WTC11 (cell line): ENCODE results near the gene ZNF414. TPM values are rescaled to one million over a fixed set of nuclear protein-coding genes. Genes with fewer than 3 reads are reported as not detected.

Experiments used
- ATAC-seq: fragments of 200-7000 bp; cut with Tn5 transposase; 2 replicates; pipeline ENCODE4 v1.10.0; 2021; ENCODE audit warnings: mild to moderate bottlenecking, moderate library complexity
- CTCF ChIA-PET: fragments of 300-600 bp; sonication (Branson Sonifier 250); formaldehyde crosslinking; loops from one replicate; lab custom pipeline; 2021; ENCODE audit warnings: antibody characterized with exemption; lab: Charles Lee
- POLR2A ChIA-PET: fragments of 350-600 bp; sonication (Branson Sonifier 250); formaldehyde crosslinking; loops from one replicate; lab custom pipeline; 2021; ENCODE audit warnings: antibody characterized with exemption; lab: Charles Lee
- DNase-seq: peaks from one replicate; pipeline ENCODE4 v3.0.0; 2021; ENCODE audit warnings: low spot score
- H3K27ac Mint-ChIP-seq: 2 replicates; pipeline ENCODE4 v1.8.0; 2021; ENCODE audit warnings: mixed read lengths
- H3K27me3 Mint-ChIP-seq: 2 replicates; pipeline ENCODE4 v1.8.0; 2021; ENCODE audit warnings: low read depth, mild to moderate bottlenecking, moderate library complexity, mixed read lengths
- H3K36me3 Mint-ChIP-seq: 2 replicates; pipeline ENCODE4 v1.8.0; 2021; ENCODE audit warnings: mixed read lengths
- H3K4me1 Mint-ChIP-seq: 2 replicates; pipeline ENCODE4 v1.8.0; 2022; ENCODE audit warnings: mixed read lengths
- H3K4me3 Mint-ChIP-seq: 2 replicates; pipeline ENCODE4 v1.8.0; 2021; ENCODE audit warnings: mild to moderate bottlenecking, moderate library complexity, mixed read lengths
- H3K9me3 Mint-ChIP-seq: 2 replicates; pipeline ENCODE4 v1.8.0; 2021; ENCODE audit warnings: mixed read lengths
- ATF2 ChIP-seq: sonication (generic); formaldehyde crosslinking; IDR thresholded peaks from 2 replicates; pipeline ENCODE4 v1.8.1; 2022; ENCODE audit warnings: low read depth, missing genetic modification reagents, borderline replicate concordance
- ATF3 ChIP-seq: sonication (generic); formaldehyde crosslinking; conservative IDR thresholded peaks from 2 replicates; pipeline ENCODE4 v1.8.1; 2022; ENCODE audit warnings: mild to moderate bottlenecking, missing genetic modification reagents
- CBFB ChIP-seq: sonication (generic); formaldehyde crosslinking; IDR thresholded peaks from 2 replicates; pipeline ENCODE4 v1.8.1; 2022; ENCODE audit warnings: mild to moderate bottlenecking, low read depth, missing genetic modification reagents
- CREB1 ChIP-seq: sonication (generic); formaldehyde crosslinking; IDR thresholded peaks from 2 replicates; pipeline ENCODE4 v1.8.0; 2023; ENCODE audit warnings: mild to moderate bottlenecking, missing genetic modification reagents
- EMX1 ChIP-seq: fragments of 250-450 bp; sonication (Bioruptor Pico); IDR thresholded peaks from 2 replicates; pipeline ENCODE4 v1.8.0; 2021; ENCODE audit warnings: mild to moderate bottlenecking
- FOXJ3 ChIP-seq: sonication (generic); formaldehyde crosslinking; IDR thresholded peaks from 2 replicates; pipeline ENCODE4 v1.9.0; 2021; ENCODE audit warnings: missing genetic modification reagents, mild to moderate bottlenecking, borderline replicate concordance
- FOXP1 ChIP-seq: sonication (generic); formaldehyde crosslinking; IDR thresholded peaks from 2 replicates; pipeline ENCODE4 v1.8.0; 2022; ENCODE audit warnings: missing genetic modification reagents, mild to moderate bottlenecking, moderate library complexity, borderline replicate concordance
- HMGA2 ChIP-seq: fragments of 250-450 bp; sonication (Bioruptor Pico); IDR thresholded peaks from 2 replicates; pipeline ENCODE4 v1.4.0; 2021; ENCODE audit warnings: mild to moderate bottlenecking, moderate library complexity
- JAZF1 ChIP-seq: fragments of 250-450 bp; sonication (Bioruptor Pico); IDR thresholded peaks from 2 replicates; pipeline ENCODE4 v1.9.0; 2021; ENCODE audit warnings: moderate library complexity, mild to moderate bottlenecking, inconsistent platforms
- MXD4 ChIP-seq: fragments of 250-450 bp; sonication (Bioruptor Pico); IDR thresholded peaks from 2 replicates; pipeline ENCODE4 v1.8.0; 2021; ENCODE audit warnings: mild to moderate bottlenecking, moderate library complexity, borderline replicate concordance
- NFATC4 ChIP-seq: fragments of 250-450 bp; sonication (Bioruptor Pico); IDR thresholded peaks from 2 replicates; pipeline ENCODE4 v1.9.0; 2021; ENCODE audit warnings: mild to moderate bottlenecking
- NR1H2 ChIP-seq: sonication (generic); formaldehyde crosslinking; IDR thresholded peaks from 2 replicates; pipeline ENCODE4 v1.9.0; 2021; ENCODE audit warnings: mild to moderate bottlenecking, moderate library complexity, missing genetic modification reagents
- NR2C2 ChIP-seq: sonication (generic); formaldehyde crosslinking; IDR thresholded peaks from 2 replicates; pipeline ENCODE4 v1.8.0; 2022; ENCODE audit warnings: mild to moderate bottlenecking, missing genetic modification reagents
- SMAD4 ChIP-seq: sonication (generic); formaldehyde crosslinking; IDR thresholded peaks from 2 replicates; pipeline ENCODE4 v1.8.0; 2022; ENCODE audit warnings: mild to moderate bottlenecking, missing genetic modification reagents
- SP1 ChIP-seq: sonication (generic); formaldehyde crosslinking; conservative IDR thresholded peaks from 2 replicates; pipeline ENCODE4 v1.8.1; 2022; ENCODE audit warnings: missing genetic modification reagents
- TCF7 ChIP-seq: sonication (generic); formaldehyde crosslinking; IDR thresholded peaks from 2 replicates; pipeline ENCODE4 v1.8.0; 2022; ENCODE audit warnings: mild to moderate bottlenecking, low read depth, missing genetic modification reagents, moderate library complexity
- ZBTB21 ChIP-seq: sonication (generic); formaldehyde crosslinking; IDR thresholded peaks from 2 replicates; pipeline ENCODE4 v1.8.1; 2023; ENCODE audit warnings: mild to moderate bottlenecking, missing genetic modification reagents, borderline replicate concordance
- ZNF138 ChIP-seq: sonication (generic); formaldehyde crosslinking; conservative IDR thresholded peaks from 2 replicates; pipeline ENCODE4 v1.8.1; 2022; ENCODE audit warnings: mild to moderate bottlenecking, moderate library complexity, missing genetic modification reagents
- ZNF317 ChIP-seq: sonication (generic); formaldehyde crosslinking; IDR thresholded peaks from 2 replicates; pipeline ENCODE4 v1.8.1; 2023; ENCODE audit warnings: low read depth, mild to moderate bottlenecking, moderate library complexity, missing genetic modification reagents, borderline replicate concordance
- ZNF416 ChIP-seq: fragments of 250-450 bp; sonication (Bioruptor Pico); IDR thresholded peaks from 2 replicates; pipeline ENCODE4 v1.9.0; 2021; ENCODE audit warnings: mild to moderate bottlenecking, inconsistent platforms
- ZNF423 ChIP-seq: fragments of 250-450 bp; sonication (Bioruptor Pico); IDR thresholded peaks from 2 replicates; pipeline ENCODE4 v2.1.2; 2022; ENCODE audit warnings: mild to moderate bottlenecking, moderate library complexity
- ZNF425 ChIP-seq: fragments of 250-450 bp; sonication (Bioruptor Pico); conservative IDR thresholded peaks from 2 replicates; pipeline ENCODE4 v1.9.0; 2021; ENCODE audit warnings: mild to moderate bottlenecking
- ZNF512 ChIP-seq: sonication (generic); formaldehyde crosslinking; IDR thresholded peaks from 2 replicates; pipeline ENCODE4 v1.8.1; 2022; ENCODE audit warnings: missing genetic modification reagents, borderline replicate concordance
- ZNF532 ChIP-seq: fragments of 250-450 bp; sonication (Bioruptor Pico); IDR thresholded peaks from 2 replicates; pipeline ENCODE4 v1.9.0; 2021; ENCODE audit warnings: mild to moderate bottlenecking, borderline replicate concordance
- ZSCAN18 ChIP-seq: fragments of 250-450 bp; sonication (Bioruptor Pico); IDR thresholded peaks from 2 replicates; pipeline ENCODE4 v2.1.2; 2022; ENCODE audit warnings: mild to moderate bottlenecking, moderate library complexity
- total RNA-seq: library from RNA; stranded (reverse); gene quantifications from 3 replicates; pipeline ENCODE4 v1.2.3, GENCODE V29; 2021

ZNF414 gene
- total RNA-seq, 1 experiment from 2014 or later: 38.2 TPM

- DNase-seq: peak; percentile 52
- TF ChIP-seq ZNF532 (CRISPR knock-in tag) (peak; percentile 61; the same call in 1 of the 2 replicates), SP1 (CRISPR knock-in tag) (0 out of 2 replicates have a peak, but pooled peaks have one; percentile 43), ZSCAN18 (CRISPR knock-in tag) (peak; percentile 71; the same call in 1 of the 2 replicates), FOXP1 (CRISPR knock-in tag) (no peak), ZNF138 (CRISPR knock-in tag) (no peak), ZBTB21 (CRISPR knock-in tag) (0 out of 2 replicates have a peak, but pooled peaks have one; percentile 30), MXD4 (peak; percentile 74; the same call in 1 of the 2 replicates), ZNF425 (CRISPR knock-in tag) (0 out of 2 replicates have a peak, but pooled peaks have one; percentile 41), NFATC4 (0 out of 2 replicates have a peak, but pooled peaks have one; percentile 33), FOXJ3 (CRISPR knock-in tag) (no peak), ZNF416 (no peak), SMAD4 (CRISPR knock-in tag) (no peak), ATF3 (CRISPR knock-in tag) (no peak), ZNF423 (CRISPR knock-in tag) (peak; percentile 60; the same call in 1 of the 2 replicates), ZNF317 (CRISPR knock-in tag) (no peak), NR1H2 (CRISPR knock-in tag) (no peak)
These were observed 38.8 kb upstream of the ZNF414 start for GRCh38 chr19:8552810-8553209.

GRCh38 chr19:8550070-8550469 lies 36.1 kb upstream of the ZNF414 start:
- peaks cover 14% of the 10 kb centered on the region for H3K36me3 Mint-ChIP-seq
- ATAC-seq (no peak), DNase-seq (no peak)
- peaks cover 3% of the 10 kb centered on the region; the same call in 1 of the 2 replicates for H3K9me3 Mint-ChIP-seq
- peaks cover 4% of the 10 kb centered on the region; the same call in 1 of the 2 replicates for H3K4me1 Mint-ChIP-seq
- ChIA-PET POLR2A (no interaction called here), CTCF (interaction anchor here (1.0 to 1.3 kb wide), 2 partner anchors 28 to 56 kb away, joined by 3 to 4 read pairs; no protein-coding TSS in a partner anchor)
- no peak overlapping the region for H3K27ac Mint-ChIP-seq
- no peak overlapping the region for H3K4me3 Mint-ChIP-seq
- H3K27me3 Mint-ChIP-seq: peaks cover 4% of the 10 kb centered on the region; the same call in 1 of the 2 replicates
- TF ChIP-seq ZNF512 (CRISPR knock-in tag) (no peak), EMX1 (CRISPR knock-in tag) (no peak), TCF7 (CRISPR knock-in tag) (no peak), CBFB (CRISPR knock-in tag) (no peak), ZBTB21 (CRISPR knock-in tag) (no peak), JAZF1 (CRISPR knock-in tag) (no peak), NR2C2 (no peak), CREB1 (CRISPR knock-in tag) (no peak), ATF2 (CRISPR knock-in tag) (no peak), HMGA2 (CRISPR knock-in tag) (no peak)

More at GRCh38 chr19:8552810-8553209, 38.8 kb upstream of the ZNF414 start:
- Mint-ChIP-seq H3K27ac (no peak overlapping the region), H3K9me3 (peaks cover 3% of the 10 kb centered on the region; the same call in 1 of the 2 replicates), H3K4me3 (no peak overlapping the region), H3K4me1 (peaks cover 4% of the 10 kb centered on the region; the same call in 1 of the 2 replicates), H3K27me3 (peaks cover 4% of the 10 kb centered on the region; the same call in 1 of the 2 replicates), H3K36me3 (peaks cover 4% of the 10 kb centered on the region)
- POLR2A ChIA-PET: no interaction called here
- CTCF ChIA-PET: interaction anchor here (0.6 kb wide), 1 partner anchor 28 kb away, joined by 5 read pairs; no protein-coding TSS in a partner anchor
- ATAC-seq: peak; percentile 91
